MV-4-11 (cell line): ENCODE results near the gene SVBP.

Experiments used
- DNase-seq: peaks from one replicate; lab custom pipeline; 2025; lab: John Stamatoyannopoulos, UW

Gene SVBP

DNA sequence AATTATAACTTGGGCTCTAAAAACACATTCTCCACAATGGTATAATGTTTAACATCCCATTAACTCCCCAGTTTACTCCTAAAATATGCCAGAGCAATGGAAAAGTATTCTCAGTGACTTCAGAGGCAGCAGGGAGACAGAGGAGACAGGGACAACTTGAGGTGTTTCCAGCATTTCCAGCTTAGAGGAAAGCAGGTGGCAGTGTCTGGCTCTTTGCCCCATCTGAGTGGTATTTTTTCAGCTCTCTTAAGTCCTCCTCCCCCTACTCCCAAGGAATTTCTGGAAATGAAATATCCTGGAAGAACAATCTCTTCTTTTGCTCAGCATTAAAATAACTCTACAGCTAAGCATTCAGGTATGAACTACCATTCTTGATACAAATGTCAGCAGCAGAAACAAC, 11.0 kb downstream of the SVBP start:
- no peak for DNase-seq

DNA sequence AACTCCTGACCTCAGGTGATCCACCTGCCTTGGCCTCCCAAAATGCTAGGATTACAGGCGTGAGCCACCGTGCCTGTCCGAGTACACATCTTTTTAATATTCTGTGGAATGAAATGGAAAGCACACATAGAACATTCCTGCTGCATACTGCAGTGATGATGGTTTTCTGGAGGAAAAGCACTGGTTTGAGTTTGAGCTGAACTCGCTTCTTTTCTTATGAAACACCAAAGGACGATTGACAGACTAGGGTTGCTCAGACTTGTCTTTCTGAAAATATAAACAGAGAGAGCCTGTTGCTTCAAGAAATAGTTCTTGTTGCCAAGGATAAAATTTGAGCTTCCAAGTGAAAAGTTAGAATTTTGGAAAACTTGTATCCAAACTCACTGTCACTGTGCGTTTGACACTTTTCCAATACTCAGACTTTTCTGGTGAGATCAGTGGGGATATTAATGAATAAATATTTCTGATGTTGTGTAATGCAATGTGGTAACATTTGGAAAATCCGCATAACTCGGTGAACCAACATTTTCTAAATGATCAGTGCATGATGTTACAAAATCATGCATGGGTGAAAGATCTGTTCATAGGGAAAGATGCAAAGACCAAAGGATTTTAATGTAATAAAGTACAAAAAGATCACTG, 15.2 kb downstream of the SVBP start:
- no peak for DNase-seq

DNA sequence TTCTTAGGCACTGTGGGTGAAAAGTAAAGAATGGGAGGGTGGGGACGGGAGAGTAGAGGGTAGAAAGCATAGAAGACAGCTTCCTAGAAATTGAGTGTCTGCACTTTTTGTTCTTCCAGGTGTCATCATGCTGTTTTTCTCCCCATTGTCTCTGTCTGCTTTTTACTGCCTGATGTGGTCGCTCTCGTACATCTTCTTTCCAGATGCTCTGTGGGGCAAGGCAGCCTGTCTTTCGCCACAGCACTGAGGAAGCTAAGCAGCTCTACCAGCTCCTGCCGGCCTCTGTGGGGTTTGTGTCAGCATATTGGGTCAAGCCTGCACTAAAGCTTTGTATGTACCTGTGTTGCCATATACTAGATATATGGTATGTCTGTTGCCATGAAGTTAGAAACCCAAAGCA, 19.2 kb downstream of the SVBP start:
- DNase-seq, result no peak

DNA sequence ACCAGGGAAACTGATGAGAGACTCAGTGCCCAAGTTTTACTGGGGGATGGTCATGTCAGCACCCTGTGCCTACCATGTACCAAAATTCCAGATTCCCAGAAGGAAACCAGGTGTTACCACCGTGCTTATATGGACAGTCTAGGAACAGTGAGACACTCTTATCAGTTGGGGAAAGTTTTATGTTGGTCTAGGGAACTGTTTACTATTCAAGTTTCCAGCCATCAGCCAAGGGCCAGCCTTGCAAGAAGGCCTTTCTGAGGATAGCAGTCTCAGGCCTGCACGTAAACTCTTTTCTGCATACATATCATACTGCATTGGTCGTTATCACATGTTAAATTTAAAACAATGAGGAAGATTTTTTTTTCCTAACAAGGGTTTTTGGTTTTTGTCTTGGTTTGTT, 19.8 kb downstream of the SVBP start:
- no peak for DNase-seq

DNA sequence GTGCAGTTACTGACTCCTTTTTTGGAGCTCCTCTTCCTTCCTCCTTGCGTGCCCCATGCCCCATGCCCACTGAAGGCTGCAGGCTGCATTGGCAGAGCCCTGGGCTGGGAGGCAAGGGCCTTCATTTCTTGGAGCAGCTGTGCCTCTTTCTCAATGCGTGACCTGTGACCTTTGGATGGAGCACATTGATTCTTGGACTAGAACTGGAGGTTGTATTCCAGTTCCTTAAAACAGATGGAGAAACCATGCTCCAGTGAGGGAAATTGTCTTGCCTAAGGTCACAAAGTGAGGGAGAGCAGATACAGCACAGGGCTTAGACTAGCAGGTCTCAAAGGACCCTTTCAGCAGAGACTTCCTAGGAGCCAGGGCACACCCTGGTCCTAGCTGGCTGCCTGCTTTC, 23.4 kb downstream of the SVBP start:
- DNase-seq, result no peak

DNA sequence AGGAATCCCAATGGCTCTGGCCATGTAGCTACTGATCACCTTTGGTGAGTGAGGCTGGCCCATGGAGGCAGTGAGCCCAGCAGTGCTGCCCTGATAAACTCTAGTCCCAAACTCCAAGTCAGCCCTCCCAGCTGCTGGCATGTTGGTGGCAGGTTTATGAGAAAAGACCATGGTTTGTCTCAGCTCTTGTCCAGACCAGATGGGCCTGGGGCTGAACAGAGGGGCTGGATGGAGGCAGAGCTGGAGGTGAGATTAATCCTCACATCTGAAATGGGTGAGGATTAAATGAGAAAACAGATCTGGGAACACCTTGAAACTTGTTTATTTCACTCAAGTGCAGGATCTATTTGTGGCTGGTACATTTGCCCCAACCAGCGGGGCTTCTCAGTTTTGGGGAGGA, 29.2 kb downstream of the SVBP start:
- no peak for DNase-seq

DNA sequence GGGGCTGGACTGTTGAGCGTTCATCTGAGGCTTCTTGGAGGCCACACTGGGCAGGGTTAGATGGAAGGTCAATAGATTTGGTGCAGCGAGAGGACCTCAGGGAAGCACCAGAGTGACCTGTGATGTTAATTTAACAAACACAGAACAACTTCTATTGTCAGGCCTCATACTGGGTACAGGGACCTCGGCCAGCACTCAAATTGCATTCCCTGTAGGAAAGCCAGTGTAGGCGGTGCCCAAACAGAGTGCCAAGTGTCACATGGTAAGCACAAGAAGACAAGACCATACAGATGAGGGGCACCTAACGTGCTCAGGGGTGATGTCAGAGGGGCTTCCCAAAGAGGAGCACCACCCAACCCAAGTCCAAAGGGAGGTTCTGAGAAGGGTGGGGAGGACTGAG, 31.1 kb downstream of the SVBP start:
- DNase-seq, result no peak

DNA sequence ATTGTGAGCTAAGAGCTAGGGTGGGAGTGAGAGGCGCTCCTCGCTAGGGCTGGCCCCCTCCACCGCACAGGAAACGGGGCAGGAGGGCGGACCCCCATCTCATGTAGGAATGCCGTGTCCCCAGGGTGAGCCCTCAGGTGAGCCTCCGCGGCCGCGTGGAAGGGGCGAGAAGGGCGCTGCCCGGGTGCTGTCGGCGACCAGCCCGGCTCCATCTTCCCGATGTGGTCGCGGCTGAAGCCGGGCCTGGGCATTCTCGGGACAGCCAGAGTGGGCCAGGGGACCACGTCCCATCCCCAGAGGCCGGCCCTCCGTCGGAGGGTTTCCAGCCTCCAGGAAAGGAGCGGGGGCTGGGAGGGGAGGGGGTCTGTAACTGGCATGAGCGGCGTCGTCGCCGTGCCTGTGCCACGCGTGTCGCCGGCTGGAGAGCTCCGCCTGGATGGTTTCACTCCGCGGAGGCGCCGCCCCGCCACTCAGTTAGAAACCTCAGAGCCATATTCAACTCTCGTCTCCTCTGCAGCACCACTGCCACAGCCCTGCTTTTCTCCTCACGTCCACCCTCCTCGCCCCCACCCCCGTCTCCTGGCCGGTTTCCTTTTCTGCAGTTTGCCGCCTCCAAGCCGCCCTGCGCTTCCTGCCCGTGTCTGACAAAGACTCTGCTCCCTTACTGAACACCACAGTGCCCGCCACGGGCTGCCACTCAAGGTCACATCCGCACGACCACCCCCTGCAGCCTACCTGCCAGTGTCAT, 32.1 kb downstream of the SVBP start, which contains the start of gene TMEM269:
TMEM269 (plus strand) TSS at position 46 of the 748 bp plus-strand sequence. CDS start 4,903 bp downstream, outside the sequence.
- no peak for DNase-seq

DNA sequence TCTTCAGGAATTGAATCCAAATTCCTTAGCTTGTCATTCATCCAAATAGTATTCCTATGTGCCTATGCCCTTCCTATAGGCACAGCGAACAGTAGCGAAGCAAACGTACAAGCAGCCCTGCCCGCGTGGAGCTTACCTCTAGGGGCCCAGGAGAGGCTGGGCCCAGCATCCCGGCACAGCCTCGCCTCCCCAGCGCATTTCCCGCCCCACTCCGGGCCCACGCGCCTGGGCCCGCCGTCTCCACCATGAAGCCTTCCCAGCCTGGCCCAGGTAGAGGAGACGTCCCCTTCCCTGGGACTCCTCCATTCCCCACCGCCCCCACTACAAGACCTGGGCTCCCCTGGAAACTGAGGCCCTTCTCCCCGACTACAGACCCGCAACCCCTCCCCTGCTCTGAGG, 32.7 kb downstream of the SVBP start:
- no peak for DNase-seq

DNA sequence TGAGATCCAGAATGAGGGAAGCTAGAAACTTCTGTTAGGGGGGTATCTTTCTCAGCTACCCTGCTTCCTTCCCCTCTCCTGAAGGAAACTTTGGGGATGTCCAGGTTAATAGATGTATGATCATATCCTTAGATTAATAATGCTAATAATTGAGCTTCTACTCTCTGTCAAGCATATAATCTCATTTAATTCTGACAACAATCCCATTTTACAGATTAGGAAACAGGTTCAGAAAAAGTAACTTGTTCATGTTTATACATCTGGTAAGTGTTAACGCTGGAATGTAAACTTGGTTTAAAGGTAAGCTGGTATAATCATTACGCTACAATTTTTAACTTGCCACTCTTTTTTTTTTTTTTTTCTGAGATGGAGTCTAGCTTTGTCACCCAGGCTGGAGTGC, 34.1 kb downstream of the SVBP start:
- no peak for DNase-seq

DNA sequence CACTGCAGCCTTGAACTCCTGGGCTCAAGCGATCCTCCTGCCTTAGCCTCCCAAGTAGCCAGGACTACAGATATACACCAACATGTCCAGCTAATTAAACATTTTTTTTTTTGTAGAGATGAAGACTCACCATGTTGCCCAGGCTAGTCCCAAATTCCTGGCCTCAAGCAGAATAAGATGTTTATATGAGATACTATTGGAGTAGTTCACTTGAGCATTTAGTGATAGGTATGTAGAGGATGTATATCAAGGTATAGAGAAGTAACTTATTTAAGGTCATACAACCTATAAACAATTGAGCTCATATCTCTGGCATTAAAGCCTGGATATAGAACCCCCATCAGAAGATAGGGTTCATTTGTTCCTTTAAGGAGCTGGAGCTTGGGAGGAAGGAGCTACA, 37.0 kb downstream of the SVBP start:
- DNase-seq, result no peak

DNA sequence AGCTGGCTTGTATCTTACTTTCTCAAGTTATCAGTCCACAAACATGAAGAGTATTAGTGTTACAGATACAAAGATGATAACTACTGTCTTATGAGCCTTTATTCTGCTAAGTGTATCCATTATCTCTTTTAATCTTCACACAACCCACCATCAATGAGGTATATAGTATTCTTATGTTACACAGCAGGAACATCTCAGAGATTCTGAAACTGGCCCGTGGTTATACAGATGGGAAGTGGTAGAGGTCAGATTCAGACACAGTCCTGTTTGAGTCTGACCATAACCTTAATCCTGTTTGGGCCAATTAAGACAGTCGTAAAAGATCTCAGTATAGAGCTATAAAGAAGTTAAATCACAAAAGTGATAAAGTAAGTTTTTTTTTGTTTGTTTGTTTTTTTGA, 37.5 kb downstream of the SVBP start:
- DNase-seq, result peak; percentile 40

DNA sequence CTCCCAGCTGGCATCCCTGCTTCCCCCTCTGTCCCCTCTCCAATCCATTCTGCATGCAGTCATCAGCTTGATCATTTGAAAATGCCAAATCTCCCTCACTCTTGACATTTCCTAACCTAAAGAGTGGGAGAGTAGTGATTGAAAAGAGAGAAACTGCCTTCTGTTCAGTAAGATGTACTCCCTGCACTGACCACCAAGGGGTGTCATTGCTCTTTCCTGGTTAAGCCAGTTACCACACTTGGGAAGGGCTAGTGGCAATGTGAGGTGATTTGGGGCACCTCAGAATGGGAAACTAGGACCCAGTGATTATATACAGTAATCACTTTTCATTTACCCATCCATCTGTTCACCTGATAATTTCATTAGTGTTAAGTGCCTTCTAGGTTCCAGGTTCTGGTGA, 39.3 kb downstream of the SVBP start:
- DNase-seq, result no peak

DNA sequence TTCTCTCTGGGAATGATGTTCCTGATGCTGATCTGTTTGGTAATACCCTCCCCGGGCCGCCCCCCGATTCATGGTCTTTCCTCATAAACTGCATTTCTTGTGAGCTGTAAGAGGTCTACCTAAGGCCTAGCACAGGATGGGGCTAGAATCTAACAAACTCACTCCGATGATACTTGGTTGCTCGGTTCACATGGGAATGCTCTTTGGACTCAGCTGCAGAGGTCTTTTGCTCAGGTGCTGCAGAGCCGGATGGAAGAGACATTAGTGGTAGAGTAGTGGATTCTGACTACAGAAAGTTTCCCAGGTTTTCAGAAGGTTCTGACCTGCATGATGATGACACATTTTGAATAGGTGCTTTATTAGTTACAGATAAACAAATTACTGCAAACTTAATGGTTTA, 40.7 kb downstream of the SVBP start:
- no peak for DNase-seq

DNA sequence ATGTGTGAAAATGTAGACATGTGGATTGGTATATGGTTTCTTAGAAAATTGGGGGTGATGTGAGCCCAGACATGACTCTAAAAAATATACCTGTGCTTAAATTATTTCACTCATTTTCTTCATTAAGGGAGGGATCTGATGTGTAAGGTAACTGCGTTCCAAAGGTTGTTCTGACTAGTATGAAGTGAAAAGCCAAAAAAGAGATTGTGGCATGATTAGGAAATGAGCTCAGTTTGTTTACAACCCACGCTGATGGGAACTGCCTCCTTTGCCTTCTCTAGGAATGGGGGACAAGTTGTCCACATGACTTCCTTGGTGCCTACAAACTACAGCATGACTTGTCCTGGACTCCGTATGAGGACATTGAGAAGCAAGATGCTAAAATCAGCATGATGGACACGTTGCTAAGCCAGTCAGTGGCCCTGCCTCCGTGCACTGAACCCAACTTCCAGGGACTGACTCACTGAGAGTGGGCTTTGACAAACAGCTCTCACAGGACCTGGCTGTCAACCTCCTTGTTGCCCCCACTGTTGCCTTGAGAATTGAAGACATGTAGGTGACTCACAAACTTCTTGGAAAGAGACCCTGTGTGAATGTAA, 42.2 kb downstream of the SVBP start:
- no peak for DNase-seq

DNA sequence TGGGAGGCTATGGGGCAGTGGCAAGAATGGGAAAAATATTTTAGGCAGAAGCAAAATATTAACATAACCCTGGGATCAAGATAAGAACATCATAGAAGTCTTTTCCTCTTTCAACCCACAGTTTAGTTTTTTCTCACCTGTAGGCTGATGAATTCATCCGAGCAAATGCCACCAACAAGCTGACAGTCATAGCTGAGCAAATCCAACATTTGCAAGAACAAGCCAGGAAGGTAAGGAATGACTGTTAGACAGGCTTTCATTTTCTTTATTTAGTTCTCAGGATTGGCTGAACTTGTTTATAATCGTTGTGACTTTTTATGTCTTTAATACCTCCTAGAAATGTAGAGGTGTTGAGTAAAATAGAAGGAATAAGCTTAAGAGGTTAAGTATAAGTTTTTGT, 43.8 kb downstream of the SVBP start:
- no peak for DNase-seq

DNA sequence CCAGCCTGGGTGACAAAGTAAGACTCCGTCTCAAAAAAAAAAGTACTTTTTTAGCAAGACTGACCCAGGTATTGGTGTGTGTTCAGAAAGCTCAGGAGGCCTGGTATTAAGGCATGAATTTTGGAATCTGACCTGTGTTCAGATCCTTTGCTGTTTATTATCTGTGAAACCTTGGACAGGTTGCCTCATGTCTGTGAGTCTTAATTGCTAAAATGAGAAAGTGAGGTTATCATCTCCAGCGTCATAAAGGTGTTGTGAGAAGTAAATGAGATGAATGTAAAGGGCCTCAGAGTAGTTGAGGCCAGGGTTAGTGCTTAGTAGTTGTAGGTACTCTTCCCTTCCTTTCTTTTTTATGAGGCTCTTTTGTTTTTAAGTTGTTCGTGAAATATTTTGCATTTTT, 47.4 kb downstream of the SVBP start:
- no peak for DNase-seq

DNA sequence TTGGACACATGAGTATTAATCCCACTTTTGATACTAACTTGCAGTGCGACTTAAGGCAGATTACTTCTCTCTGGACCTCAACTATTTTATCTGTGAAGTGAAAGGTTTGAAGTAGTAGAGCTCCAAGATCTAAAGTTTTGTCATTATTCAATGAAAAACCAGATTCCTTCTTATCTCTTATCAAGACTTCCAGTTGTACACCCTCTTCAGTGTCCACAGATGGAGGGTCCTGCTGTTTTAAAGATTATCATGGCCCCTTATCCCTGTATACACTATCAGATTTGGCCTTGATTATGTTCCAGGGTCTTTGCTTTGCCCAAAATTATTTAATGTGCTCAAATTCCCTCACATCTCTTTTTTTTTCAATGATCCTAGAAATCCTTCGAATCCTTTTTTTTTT, 49.0 kb downstream of the SVBP start:
- no peak for DNase-seq

DNA sequence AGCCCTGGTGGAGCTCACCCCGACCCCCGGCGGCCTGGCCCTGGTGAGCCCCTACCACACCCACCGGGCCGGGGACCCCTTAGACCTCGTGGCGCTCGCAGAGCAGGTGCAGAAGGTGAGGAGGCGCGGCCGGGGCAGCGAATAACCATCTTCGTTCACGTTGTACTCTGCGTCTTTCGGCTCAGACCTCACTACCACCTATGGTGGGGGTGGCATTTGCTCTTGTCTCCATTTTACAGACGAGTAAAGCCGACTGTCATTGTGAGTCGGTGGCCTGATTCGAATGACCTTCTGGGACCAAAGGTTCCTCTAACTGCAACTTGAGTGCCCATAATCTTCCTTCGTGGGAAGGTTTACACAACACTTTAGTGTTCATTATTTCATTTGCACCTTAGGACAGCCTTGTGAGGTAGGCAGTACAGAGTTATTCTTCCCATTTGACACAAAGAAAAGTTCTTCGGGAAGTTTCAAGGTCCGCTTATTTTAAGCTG, 49.6 kb downstream of the SVBP start:
- no peak for DNase-seq

DNA sequence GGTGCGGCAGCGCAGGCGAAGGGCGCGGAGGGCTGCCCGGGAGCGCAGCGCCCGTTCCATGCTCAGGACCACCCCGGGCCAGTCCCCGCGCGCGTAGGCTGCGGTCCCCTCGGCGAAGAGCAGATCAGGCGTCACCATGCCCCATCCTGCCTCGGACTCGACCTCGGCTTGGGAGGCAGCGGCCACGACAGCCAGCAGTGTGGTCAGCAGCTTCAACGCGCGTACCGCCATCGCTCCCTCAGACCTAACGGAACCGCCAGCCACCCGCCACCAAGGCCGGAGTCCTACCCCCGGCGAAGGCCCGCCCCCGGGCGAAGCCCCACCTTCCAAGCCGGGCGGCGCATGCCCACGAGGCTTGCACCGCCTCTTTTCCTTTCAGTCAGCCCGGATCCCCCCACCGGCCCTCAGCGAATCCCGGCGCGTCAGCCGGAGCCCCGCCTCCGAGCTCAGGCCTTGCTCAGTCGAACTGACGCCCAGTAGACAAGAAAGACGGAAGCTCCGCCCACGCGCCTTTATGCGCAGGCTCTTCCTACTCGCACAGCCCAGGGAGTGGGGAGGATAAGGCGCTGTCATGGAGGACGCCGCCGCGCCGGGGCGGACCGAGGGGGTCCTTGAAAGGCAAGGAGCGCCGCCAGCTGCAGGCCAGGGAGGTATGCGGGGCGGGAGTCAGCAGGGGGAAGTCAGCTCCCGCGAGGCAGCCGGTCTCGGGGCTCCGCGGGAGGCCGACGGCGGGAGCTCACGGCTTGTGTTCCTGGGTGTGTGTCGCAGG, 50.3 kb downstream of the SVBP start, which contains the start of the genes C1orf50 and P3H1:
C1orf50 (plus strand) TSS at position 509 of the 769 bp plus-strand sequence; CDS start at position 572, 63 bp downstream.
P3H1 (minus strand) TSS at position 288 of the 769 bp plus-strand sequence; CDS start at position 231, 57 bp downstream.
- DNase-seq, result peak; percentile 99

DNA sequence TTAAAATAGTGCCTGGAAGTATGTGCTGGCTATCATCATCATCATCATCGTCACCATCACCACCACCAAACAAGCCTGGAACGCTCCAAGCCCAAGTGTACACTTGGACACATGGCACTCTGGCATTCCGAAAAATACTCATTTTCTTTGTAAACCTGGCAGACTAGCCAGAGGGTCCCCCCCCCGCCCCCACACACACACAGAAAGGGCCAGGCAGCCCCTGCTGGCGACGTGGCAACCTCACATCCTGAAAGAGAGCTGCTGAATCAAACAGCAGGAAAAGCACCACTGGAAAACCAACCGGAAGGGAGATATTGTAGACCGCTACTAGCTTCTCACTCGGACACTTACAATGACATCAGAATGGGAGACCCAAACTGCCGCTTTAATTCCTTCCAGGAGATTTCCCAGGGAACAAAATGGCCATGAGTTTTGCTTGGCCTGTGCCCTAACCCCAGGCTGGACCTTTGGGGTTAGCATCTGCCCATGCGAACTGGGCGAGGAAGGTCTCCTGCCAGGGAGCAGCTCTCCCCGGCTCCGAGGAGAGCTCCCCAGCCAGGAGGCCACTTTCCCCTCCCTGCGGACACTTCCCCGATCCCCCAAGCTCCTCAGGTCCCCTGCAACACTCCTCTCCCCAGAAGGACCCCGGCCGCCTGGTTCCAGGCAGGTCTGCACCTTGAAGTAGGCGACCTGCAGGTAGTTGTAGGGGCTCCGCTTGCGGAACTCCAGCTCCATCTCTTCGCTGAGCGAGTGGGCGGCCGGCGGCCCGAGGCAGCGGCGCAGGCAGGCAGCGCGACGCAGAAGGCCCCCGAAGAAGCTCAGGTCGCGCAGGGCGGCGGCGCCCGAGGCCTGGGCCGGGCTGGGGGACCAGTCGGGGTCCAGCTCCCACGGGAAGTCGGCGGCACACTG, 51.1 kb downstream of the SVBP start:
- DNase-seq, result peak; percentile 48
